Hepatocyte (in vitro differentiated cells): ENCODE measurements around the gene MICAL2.

Source experiments
- CTCF ChIP-seq: fragments of 200-600 bp; sonication (generic); IDR thresholded peaks from 2 replicates; pipeline ENCODE4 v1.5.1; 2016; ENCODE audit warnings: antibody characterized with exemption, mild to moderate bottlenecking; ENCODE audit not compliant: poor library complexity
- EZH2 ChIP-seq: fragments of 200-600 bp; sonication (generic); IDR thresholded peaks from 2 replicates; pipeline ENCODE4 v1.6.1; 2016; ENCODE audit warnings: antibody characterized with exemption, mild to moderate bottlenecking, borderline replicate concordance

GRCh38 chr11:12086271-12087074 lies 23.9 kb upstream of the MICAL2 start:
- TF ChIP-seq CTCF (no peak), EZH2 (no peak)
